HFFc6 (cell line): ENCODE measurements around the gene SELENOI. TPM values are rescaled to one million over a fixed set of nuclear protein-coding genes. Genes with fewer than 3 reads are reported as not detected.
A peak's percentile ranks its signal among the peaks of the same experiment; 100 is the strongest.

Experiments used
- DNase-seq: peaks from one replicate; pipeline ENCODE4 v3.0.0-alpha.2; 2018
- H3K27ac Mint-ChIP-seq: 2 replicates; pipeline ENCODE4 v1.8.0; 2020; ENCODE audit warnings: mild to moderate bottlenecking, mixed read lengths
- H3K27me3 Mint-ChIP-seq: 2 replicates; pipeline ENCODE4 v1.8.0; 2021; ENCODE audit warnings: mild to moderate bottlenecking, moderate library complexity, mixed read lengths; ENCODE audit not compliant: insufficient read depth
- H3K36me3 Mint-ChIP-seq: 2 replicates; pipeline ENCODE4 v1.8.0; 2021; ENCODE audit warnings: low read depth, mixed read lengths
- H3K4me1 Mint-ChIP-seq: 2 replicates; pipeline ENCODE4 v1.8.0; 2020; ENCODE audit warnings: low read depth, mixed read lengths
- H3K4me3 Mint-ChIP-seq: 2 replicates; pipeline ENCODE4 v1.8.0; 2020; ENCODE audit warnings: mild to moderate bottlenecking, moderate library complexity, mixed read lengths
- H3K9me3 Mint-ChIP-seq: 2 replicates; pipeline ENCODE4 v1.8.0; 2020; ENCODE audit warnings: mild to moderate bottlenecking, mixed read lengths
- CTCF ChIP-seq: fragments of 200-600 bp; sonication (generic); IDR thresholded peaks from 2 replicates; pipeline ENCODE4 v1.5.0; 2021; ENCODE audit warnings: antibody characterized with exemption, mild to moderate bottlenecking
- total RNA-seq, 6 experiments: library from RNA; stranded (reverse); fragmentation: NEBNext Ultra II Directional; extraction: Animal tissue kit (Norgen Biotek cat#: 25700); gene quantifications; 2 replicates in 1 of 6; 3 replicates in 5 of 6; pipeline ENCODE4 v1.2.3, GENCODE V29; 2021

SELENOI gene
- total RNA-seq, 6 experiments from 2014 or later: 22.7 to 31.4 (median 27.3) TPM

GRCh38 chr2:26335231-26335630 lies 10.7 kb upstream of the SELENOI start:
- Mint-ChIP-seq H3K9me3 (no peaks in the 10 kb centered on the region), H3K4me1 (peaks cover 9% of the 10 kb centered on the region), H3K4me3 (no peak overlapping the region), H3K27me3 (peaks cover 3% of the 10 kb centered on the region), H3K36me3 (no peaks in the 10 kb centered on the region), H3K27ac (no peak overlapping the region)
- TF ChIP-seq CTCF: no peak
- DNase-seq: no peak

GRCh38 chr2:26336719-26337118 lies 9.2 kb upstream of the SELENOI start:
- Mint-ChIP-seq H3K27me3 (peaks cover 3% of the 10 kb centered on the region), H3K4me3 (no peak overlapping the region), H3K36me3 (no peaks in the 10 kb centered on the region), H3K27ac (no peak overlapping the region), H3K4me1 (no peaks in the 10 kb centered on the region), H3K9me3 (no peaks in the 10 kb centered on the region)
- no peak for DNase-seq
- TF ChIP-seq CTCF: no peak

- Mint-ChIP-seq H3K27me3 (peaks cover 3% of the 10 kb centered on the region), H3K4me1 (no peaks in the 10 kb centered on the region), H3K36me3 (no peaks in the 10 kb centered on the region), H3K27ac (no peak overlapping the region), H3K4me3 (no peak overlapping the region), H3K9me3 (no peaks in the 10 kb centered on the region)
- DNase-seq: no peak
- no peak for TF ChIP-seq CTCF
These were observed 8.6 kb upstream of the SELENOI start for GRCh38 chr2:26337298-26337697.

GRCh38 chr2:26340831-26341230 lies 5.1 kb upstream of the SELENOI start:
- Mint-ChIP-seq H3K4me3 (no peak overlapping the region), H3K27ac (no peak overlapping the region)

GRCh38 chr2:26344581-26345282 lies 1.2 kb upstream of the SELENOI start:
- DNase-seq: no peak

More at GRCh38 chr2:26340831-26341230, 5.1 kb upstream of the SELENOI start:
- no peaks in the 10 kb centered on the region for H3K36me3 Mint-ChIP-seq
- H3K27me3 Mint-ChIP-seq: peaks cover 1% of the 10 kb centered on the region; the same call in 1 of the 2 replicates
- DNase-seq: no peak
- peaks cover 14% of the 10 kb centered on the region for H3K4me1 Mint-ChIP-seq
- no peaks in the 10 kb centered on the region for H3K9me3 Mint-ChIP-seq
- TF ChIP-seq CTCF: no peak

More at GRCh38 chr2:26344581-26345282, 1.2 kb upstream of the SELENOI start:
- H3K9me3 Mint-ChIP-seq: no peaks in the 10 kb centered on the region
- H3K4me1 Mint-ChIP-seq: peaks cover 31% of the 10 kb centered on the region
- peak overlapping the region; percentile 97 for H3K4me3 Mint-ChIP-seq
- no peaks in the 10 kb centered on the region for H3K27me3 Mint-ChIP-seq
- peaks cover 5% of the 10 kb centered on the region; the same call in 1 of the 2 replicates for H3K36me3 Mint-ChIP-seq
- peak overlapping the region; percentile 98 for H3K27ac Mint-ChIP-seq
- no peak for TF ChIP-seq CTCF
